Hematopoietic multipotent progenitor cell treated with erythropoietin and hydrocortisone succinate and interleukin-3 and kit ligand, for 4 days (in vitro differentiated cells): ENCODE data around the gene RASL12.
"Not testable (repeated sequence)": the region's sequence is repeated elsewhere in the genome, so short reads cannot be mapped to it uniquely, and the experiment has no call there.

Source experiments
- DNase-seq: peaks from one replicate; pipeline ENCODE4 v3.0.0-alpha.2; 2015

The RASL12 gene

DNA sequence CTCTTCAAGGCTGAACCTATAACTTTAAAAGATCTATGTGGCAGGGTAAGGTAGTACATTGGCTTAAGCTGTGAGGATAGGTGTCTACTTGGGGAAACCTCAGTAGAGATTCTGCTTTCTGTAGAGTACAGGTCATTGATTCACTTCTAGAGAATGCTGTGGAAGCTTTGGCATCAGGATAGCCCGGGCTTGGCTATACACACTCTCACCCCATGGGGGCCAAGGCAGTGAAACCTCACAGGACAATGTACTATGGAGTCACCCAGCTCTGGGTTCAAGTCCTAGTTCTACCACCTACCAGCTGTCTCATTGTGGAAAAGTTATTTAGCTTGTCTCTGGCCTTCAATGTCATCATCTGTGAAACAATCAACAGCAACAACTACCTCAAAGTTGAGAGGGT, 47.4 kb downstream of the RASL12 start:
- DNase-seq, result peak; percentile 20

DNA sequence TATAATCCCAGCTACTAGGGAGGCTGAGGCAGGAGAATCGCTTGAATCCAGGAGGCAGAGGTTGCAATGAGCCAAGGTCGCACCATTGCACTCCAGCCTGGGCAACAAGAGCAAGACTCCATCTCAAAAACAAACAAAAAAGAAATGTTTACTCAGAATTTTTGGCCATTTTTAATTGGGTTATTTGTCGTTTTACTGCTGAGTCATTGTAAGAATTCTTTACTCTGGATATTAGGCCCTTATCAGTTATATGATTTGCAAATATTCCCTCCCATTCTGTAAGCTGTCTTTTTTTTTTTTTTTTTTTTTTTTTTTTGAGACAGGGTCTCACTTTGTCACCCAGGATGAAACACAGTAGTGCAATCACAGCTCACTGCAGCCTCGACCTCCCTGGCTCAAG, 56.6 kb downstream of the RASL12 start:
- not testable (repeated sequence) for DNase-seq

DNA sequence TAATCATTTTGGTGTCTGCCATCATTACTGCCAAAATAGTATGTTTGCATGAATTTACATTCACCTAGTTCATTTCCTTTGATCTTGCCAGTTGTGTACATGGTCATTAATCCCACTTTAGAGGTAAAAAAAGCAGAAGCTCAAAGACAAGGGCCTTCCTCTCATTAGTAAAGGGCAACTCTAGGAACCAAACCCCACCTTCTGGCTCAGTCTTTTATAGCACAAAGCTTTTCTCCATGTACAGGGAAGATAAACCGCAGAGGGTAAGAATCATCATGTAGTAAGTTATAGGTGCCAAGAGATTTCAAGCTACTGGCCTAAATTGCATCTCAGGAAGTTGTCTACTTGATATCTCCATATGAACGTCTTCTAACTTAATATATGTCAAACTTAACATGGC, 58.8 kb downstream of the RASL12 start:
- DNase-seq, result peak; percentile 72

DNA sequence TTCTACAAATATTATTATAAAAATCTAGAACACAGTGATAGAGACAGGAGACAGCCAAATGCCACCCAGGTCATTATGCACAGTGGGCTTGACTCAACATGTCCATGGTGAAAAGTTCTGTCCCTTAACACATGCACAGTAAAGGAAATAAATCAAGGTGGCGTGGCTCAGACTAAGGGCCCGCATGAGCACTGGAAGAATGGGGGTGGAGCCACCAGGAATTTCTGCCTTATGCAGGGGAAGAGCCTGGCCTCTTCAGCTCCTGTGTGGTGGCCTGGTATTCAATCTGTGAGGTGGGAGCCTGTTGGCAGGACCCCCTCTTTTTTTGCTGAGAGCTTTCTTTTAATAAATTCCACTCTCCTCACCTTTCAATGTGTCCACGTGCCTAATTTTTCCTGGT, 60.9 kb downstream of the RASL12 start:
- no peak for DNase-seq

DNA sequence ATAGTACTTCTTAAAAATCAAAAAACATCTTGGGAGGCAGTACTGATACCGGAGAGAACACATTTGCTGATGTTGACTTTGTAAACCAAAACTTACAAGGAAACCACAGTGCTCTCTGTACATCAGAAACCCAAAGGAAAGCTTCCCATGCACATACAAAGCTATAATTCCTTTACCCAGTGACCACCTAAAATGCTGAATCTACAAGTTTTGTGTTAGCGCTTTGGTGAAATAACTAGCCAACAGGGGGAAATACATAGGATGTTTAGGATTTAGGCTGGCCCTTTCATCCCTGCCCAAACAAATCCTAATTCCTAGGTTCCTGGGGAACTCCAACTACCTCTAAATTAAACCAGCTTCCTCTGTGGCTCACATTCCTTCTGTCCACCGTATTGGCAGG, 62.8 kb downstream of the RASL12 start:
- DNase-seq, result no peak
